Peyer's patch (tissue), 4 donors: ENCODE data around the gene MTFP1.

Source experiments
- CTCF ChIP-seq, 6 experiments: fragments of 450-650 bp in 4 of 6; fragments of 200-600 bp in 2 of 6; sonication (generic) in 1 of 6; IDR thresholded peaks; one replicate each; pipeline ENCODE4 v1.5.1; 2017 to 2019; ENCODE audit warnings: antibody characterized with exemption in 6 of 6, mild to moderate bottlenecking in 3 of 6, moderate library complexity in 1 of 6
- POLR2A ChIP-seq, 2 donors: fragments of 450-650 bp; IDR thresholded peaks; one replicate each; pipeline ENCODE4 v1.5.1; 2017; ENCODE audit warnings: antibody characterized with exemption in 2 of 2, mild to moderate bottlenecking in 2 of 2, moderate library complexity in 2 of 2

GRCh38 chr22:30425327-30425615, 297 bp upstream of the MTFP1 start:
- TF ChIP-seq CTCF (IDR thresholded peaks at IDR 0.05) (no peak), POLR2A (IDR thresholded peaks at IDR 0.05) (no peak)
